ENCODE data around the gene TMEM143.

DNA sequence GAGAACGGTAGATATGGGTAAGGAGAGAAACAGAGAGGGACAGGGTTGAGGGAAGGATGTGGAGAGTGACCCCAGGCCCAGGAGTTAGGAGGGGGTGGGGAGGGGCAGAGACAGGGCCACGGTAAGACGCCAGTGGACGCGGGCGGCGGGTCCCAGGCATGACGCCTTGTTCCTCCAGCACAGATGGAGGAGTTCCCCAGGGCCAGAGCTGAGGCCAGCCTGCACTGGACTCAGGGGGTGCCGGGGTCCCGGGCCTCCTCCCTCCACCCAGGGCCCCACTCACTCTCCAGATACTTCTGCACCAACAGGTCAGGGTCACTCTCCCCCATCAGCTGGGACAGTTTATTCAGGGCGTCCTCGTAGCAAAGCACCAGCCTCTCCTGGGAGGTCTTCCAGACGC is 60.4 kb downstream of the TMEM143 start:
- TF ChIP-seq, protein P1, sequence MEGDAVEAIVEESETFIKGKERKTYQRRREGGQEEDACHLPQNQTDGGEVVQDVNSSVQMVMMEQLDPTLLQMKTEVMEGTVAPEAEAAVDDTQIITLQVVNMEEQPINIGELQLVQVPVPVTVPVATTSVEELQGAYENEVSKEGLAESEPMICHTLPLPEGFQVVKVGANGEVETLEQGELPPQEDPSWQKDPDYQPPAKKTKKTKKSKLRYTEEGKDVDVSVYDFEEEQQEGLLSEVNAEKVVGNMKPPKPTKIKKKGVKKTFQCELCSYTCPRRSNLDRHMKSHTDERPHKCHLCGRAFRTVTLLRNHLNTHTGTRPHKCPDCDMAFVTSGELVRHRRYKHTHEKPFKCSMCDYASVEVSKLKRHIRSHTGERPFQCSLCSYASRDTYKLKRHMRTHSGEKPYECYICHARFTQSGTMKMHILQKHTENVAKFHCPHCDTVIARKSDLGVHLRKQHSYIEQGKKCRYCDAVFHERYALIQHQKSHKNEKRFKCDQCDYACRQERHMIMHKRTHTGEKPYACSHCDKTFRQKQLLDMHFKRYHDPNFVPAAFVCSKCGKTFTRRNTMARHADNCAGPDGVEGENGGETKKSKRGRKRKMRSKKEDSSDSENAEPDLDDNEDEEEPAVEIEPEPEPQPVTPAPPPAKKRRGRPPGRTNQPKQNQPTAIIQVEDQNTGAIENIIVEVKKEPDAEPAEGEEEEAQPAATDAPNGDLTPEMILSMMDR (IDR thresholded peaks at IDR 0.05 in 8 of 11, conservative IDR thresholded peaks at IDR 0.05 in 3 of 11), result no peak
- TF ChIP-seq POLR2AphosphoS5 (IDR thresholded peaks at IDR 0.05) (no peak), POLR2A (IDR thresholded peaks at IDR 0.05) (no peak)
